GM19372 (cell line): ENCODE measurements around the gene SPATA33.
A peak's percentile ranks its signal among the peaks of the same experiment; 100 is the strongest.
"Not testable (repeated sequence)": the region's sequence is repeated elsewhere in the genome, so short reads cannot be mapped to it uniquely, and the experiment has no call there.

Experiments used
- ATAC-seq: cut with Tn5 transposase; IDR thresholded peaks from one replicate; pipeline ENCODE4 v1.9.1; 2021; ENCODE audit warnings: mild to moderate bottlenecking, low read depth, moderate library complexity; ENCODE audit not compliant: unreplicated experiment

SPATA33 gene

GRCh38 chr16:89691231-89691985 is 33.8 kb downstream of the SPATA33 start:
- no peak for ATAC-seq

GRCh38 chr16:89691986-89692569 is 34.4 kb downstream of the SPATA33 start:
- no peak for ATAC-seq

- ATAC-seq = no peak
Observed at GRCh38 chr16:89693289-89693731, 35.7 kb downstream of the SPATA33 start.

- no peak for ATAC-seq
Observed at GRCh38 chr16:89693931-89694783, 36.5 kb downstream of the SPATA33 start.

GRCh38 chr16:89694784-89695085 is 37.1 kb downstream of the SPATA33 start:
- ATAC-seq = not testable (repeated sequence)

- no peak for ATAC-seq
Observed at GRCh38 chr16:89695086-89695874, 37.6 kb downstream of the SPATA33 start.

GRCh38 chr16:89695875-89696669 is 38.4 kb downstream of the SPATA33 start:
- ATAC-seq = no peak

GRCh38 chr16:89696670-89697128 is 39.1 kb downstream of the SPATA33 start:
- ATAC-seq = no peak

GRCh38 chr16:89697161-89697615 is 39.6 kb downstream of the SPATA33 start:
- ATAC-seq = no peak

- no peak for ATAC-seq
Observed at GRCh38 chr16:89697616-89698331, 40.1 kb downstream of the SPATA33 start.

- not testable (repeated sequence) for ATAC-seq
Observed at GRCh38 chr16:89698717-89699116, 41.1 kb downstream of the SPATA33 start.

GRCh38 chr16:89699629-89700099 is 42.0 kb downstream of the SPATA33 start:
- not testable (repeated sequence) for ATAC-seq

- peak; percentile 41 for ATAC-seq
Observed at GRCh38 chr16:89700100-89700648, 42.5 kb downstream of the SPATA33 start.

- no peak for ATAC-seq
Observed at GRCh38 chr16:89700649-89701424, 43.2 kb downstream of the SPATA33 start.

GRCh38 chr16:89701425-89702406 is 44.1 kb downstream of the SPATA33 start, which contains the start of gene SPATA2L:
TSS of gene SPATA2L (minus strand) at chr16:89701705. CDS start at chr16:89701232, 473 bp downstream.
- peak; percentile 64 for ATAC-seq

GRCh38 chr16:89704281-89704680 is 46.6 kb downstream of the SPATA33 start:
- ATAC-seq = no peak
